HepG2 (cell line): ENCODE data around the gene NFKB2. TPM values are rescaled to one million over a fixed set of nuclear protein-coding genes. Genes with fewer than 3 reads are reported as not detected.

Experiments
- ARNTL ChIP-seq: sonication (generic); formaldehyde crosslinking; IDR thresholded peaks from 2 replicates; pipeline ENCODE4 v1.4.0; 2020; ENCODE audit warnings: mild to moderate bottlenecking, missing genetic modification reagents
- CSRNP2 ChIP-seq: sonication (generic); formaldehyde crosslinking; conservative IDR thresholded peaks from 2 replicates; pipeline ENCODE4 v1.8.0; 2022; ENCODE audit warnings: low read depth, missing genetic modification reagents
- HNF4A ChIP-seq: sonication (generic); formaldehyde crosslinking; IDR thresholded peaks from 2 replicates; pipeline ENCODE4 v1.4.0; 2020; ENCODE audit warnings: missing genetic modification reagents
- ISL2 ChIP-seq: sonication (generic); formaldehyde crosslinking; IDR thresholded peaks from 2 replicates; pipeline ENCODE4 v1.5.0; 2020; ENCODE audit warnings: missing genetic modification reagents
- NBN ChIP-seq: fragments of 450-650 bp; conservative IDR thresholded peaks from 2 replicates; pipeline ENCODE4 v1.6.1; 2017
- PHB2 ChIP-seq: fragments of 450-650 bp; IDR thresholded peaks from 2 replicates; pipeline ENCODE4 v1.6.1; 2018; ENCODE audit not compliant: partially characterized antibody
- PHF21A ChIP-seq: sonication (generic); formaldehyde crosslinking; IDR thresholded peaks from 2 replicates; pipeline ENCODE4 v1.5.0; 2020; ENCODE audit warnings: mild to moderate bottlenecking, missing genetic modification reagents
- PHF5A ChIP-seq: IDR thresholded peaks from one replicate; pipeline ENCODE4 v1.6.1; 2018; ENCODE audit warnings: low read depth, missing genetic modification reagents; ENCODE audit not compliant: unreplicated experiment
- RBFOX2 ChIP-seq: fragments of 200-400 bp; formaldehyde crosslinking; IDR thresholded peaks from 2 replicates; pipeline ENCODE4 v1.6.1; 2017; ENCODE audit warnings: low read depth, mild to moderate bottlenecking, low read length
- RBM22 ChIP-seq: fragments of 200-400 bp; formaldehyde crosslinking; optimal IDR thresholded peaks from 2 replicates; pipeline ENCODE3; 2017; ENCODE audit warnings: mild to moderate bottlenecking, low read length, moderate library complexity
- SNAPC4 ChIP-seq: sonication (generic); formaldehyde crosslinking; IDR thresholded peaks from 2 replicates; pipeline ENCODE4 v1.4.0; 2020; ENCODE audit warnings: mild to moderate bottlenecking, missing genetic modification reagents
- STAG1 ChIP-seq: sonication (generic); formaldehyde crosslinking; IDR thresholded peaks from 2 replicates; pipeline ENCODE4 v1.4.0; 2020; ENCODE audit warnings: missing genetic modification reagents
- ZBTB7A ChIP-seq: sonication (generic); formaldehyde crosslinking; IDR thresholded peaks from 2 replicates; pipeline ENCODE4 v1.8.0; 2022; ENCODE audit warnings: mild to moderate bottlenecking, missing genetic modification reagents
- ZC3H13 ChIP-seq: sonication (generic); formaldehyde crosslinking; IDR thresholded peaks from 2 replicates; pipeline ENCODE4 v1.8.1; 2023; ENCODE audit warnings: mild to moderate bottlenecking, missing genetic modification reagents, moderate library complexity
- ZFP82 ChIP-seq: sonication (generic); formaldehyde crosslinking; IDR thresholded peaks from 2 replicates; pipeline ENCODE4 v1.5.1; 2020; ENCODE audit warnings: mild to moderate bottlenecking, missing genetic modification reagents, borderline replicate concordance
- ZFYVE20 ChIP-seq: sonication (generic); formaldehyde crosslinking; IDR thresholded peaks from 2 replicates; pipeline ENCODE4 v1.8.0; 2023; ENCODE audit warnings: low read depth, mild to moderate bottlenecking, moderate library complexity, missing genetic modification reagents, borderline replicate concordance
- ZKSCAN5 ChIP-seq: sonication (generic); formaldehyde crosslinking; IDR thresholded peaks from 2 replicates; pipeline ENCODE4 v1.5.1; 2020; ENCODE audit warnings: mild to moderate bottlenecking, missing genetic modification reagents
- ZMYM3 ChIP-seq: sonication (generic); formaldehyde crosslinking; IDR thresholded peaks from 2 replicates; pipeline ENCODE4 v1.5.1; 2020; ENCODE audit warnings: mild to moderate bottlenecking, missing genetic modification reagents
- ZNF205 ChIP-seq: IDR thresholded peaks from 2 replicates; pipeline ENCODE4 v1.6.1; 2018; ENCODE audit warnings: missing biosample characterization, missing genetic modification reagents
- ZNF326 ChIP-seq: sonication (generic); formaldehyde crosslinking; IDR thresholded peaks from 2 replicates; pipeline ENCODE4 v1.4.0; 2020; ENCODE audit warnings: missing genetic modification reagents, borderline replicate concordance
- ZNF503 ChIP-seq: sonication (generic); formaldehyde crosslinking; IDR thresholded peaks from 2 replicates; pipeline ENCODE4 v1.4.0; 2020; ENCODE audit warnings: missing genetic modification reagents
- ZNF644 ChIP-seq: IDR thresholded peaks from 2 replicates; pipeline ENCODE4 v1.6.1; 2016; ENCODE audit warnings: low read depth
- ZNF672 ChIP-seq: sonication (generic); formaldehyde crosslinking; IDR thresholded peaks from 2 replicates; pipeline ENCODE4 v1.8.1; 2022; ENCODE audit warnings: missing genetic modification reagents
- polyA plus RNA-seq, 8 experiments: library from polyadenylated mRNA; depleted of rRNA in 3 of 8; stranded (reverse) in 7 of 8; unstranded in 1 of 8; fragments of >200 nt; fragmentation: Illumina TruSeq in 4 of 8; extraction: Trizol in 4 of 8; gene quantifications; 2 replicates each; pipeline versions ENCODE4 v1.2.1 to v1.2.3, GENCODE V29; 2011 to 2016; ENCODE audit warnings: low read depth in 4 of 8, missing spikeins in 1 of 8, mixed read lengths in 1 of 8; ENCODE audit not compliant: insufficient read depth in 1 of 8
- total RNA-seq, 5 experiments: library from RNA; depleted of rRNA; stranded (reverse); fragments of >200 nt; fragmentation: Illumina TruSeq; extraction: Trizol; gene quantifications; 2 replicates each; pipeline ENCODE4 v1.2.3, GENCODE V29; 2016; ENCODE audit warnings: low read depth in 1 of 5

NFKB2 gene
- total and polyA plus RNA-seq, 2 of the 13 experiments (the other 11 are each of a cell fraction or from before 2014, with no cell fraction given) = 7.7 to 12.5 TPM

GRCh38 chr10:102432162-102432950, 36.9 kb downstream of the NFKB2 start, which contains the start of gene CUEDC2 (continued):
- no peak for TF ChIP-seq ZNF503 (CRISPR knock-in tag)
- TF ChIP-seq ZBTB7A (CRISPR knock-in tag) = peak; percentile 72
- no peak; the same call in 1 of the 2 replicates for TF ChIP-seq HNF4A (CRISPR knock-in tag)
- no peak for TF ChIP-seq CSRNP2 (CRISPR knock-in tag)
- TF ChIP-seq ZC3H13 = no peak
- no peak for TF ChIP-seq PHB2
- TF ChIP-seq ZMYM3 = no peak
- TF ChIP-seq ZNF644 (CRISPR knock-in tag) = no peak
- no peak for TF ChIP-seq ZNF672 (CRISPR knock-in tag)
- peak; percentile 60; the same call in 1 of the 2 replicates for TF ChIP-seq ISL2 (CRISPR knock-in tag)
- peak; percentile 56; the same call in 1 of the 2 replicates for TF ChIP-seq ZNF205 (CRISPR knock-in tag)
- TF ChIP-seq PHF21A (CRISPR knock-in tag) = peak; percentile 86
- TF ChIP-seq PHF5A = peak; percentile 82
- TF ChIP-seq ARNTL (CRISPR knock-in tag) = peak; percentile 61; the same call in 1 of the 2 replicates
- TF ChIP-seq ZFP82 = no peak
- no peak for TF ChIP-seq ZNF326 (CRISPR knock-in tag)
- TF ChIP-seq STAG1 (CRISPR knock-in tag) = no peak; the same call in 1 of the 2 replicates
- no peak for TF ChIP-seq ZFYVE20 (CRISPR knock-in tag)
- no peak for TF ChIP-seq ZKSCAN5 (CRISPR knock-in tag)
- peak; percentile 87 for TF ChIP-seq RBFOX2
- no peak for TF ChIP-seq RBM22
- peak; percentile 83; the same call in 1 of the 2 replicates for TF ChIP-seq SNAPC4 (CRISPR knock-in tag)
- TF ChIP-seq NBN = no peak
